ENCODE results near the gene FOXN1. TPM values are rescaled to one million over a fixed set of nuclear protein-coding genes. Genes with fewer than 3 reads are reported as not detected.

The FOXN1 gene
- total RNA-seq, 1 experiment from 2014 or later: not detected

DNA sequence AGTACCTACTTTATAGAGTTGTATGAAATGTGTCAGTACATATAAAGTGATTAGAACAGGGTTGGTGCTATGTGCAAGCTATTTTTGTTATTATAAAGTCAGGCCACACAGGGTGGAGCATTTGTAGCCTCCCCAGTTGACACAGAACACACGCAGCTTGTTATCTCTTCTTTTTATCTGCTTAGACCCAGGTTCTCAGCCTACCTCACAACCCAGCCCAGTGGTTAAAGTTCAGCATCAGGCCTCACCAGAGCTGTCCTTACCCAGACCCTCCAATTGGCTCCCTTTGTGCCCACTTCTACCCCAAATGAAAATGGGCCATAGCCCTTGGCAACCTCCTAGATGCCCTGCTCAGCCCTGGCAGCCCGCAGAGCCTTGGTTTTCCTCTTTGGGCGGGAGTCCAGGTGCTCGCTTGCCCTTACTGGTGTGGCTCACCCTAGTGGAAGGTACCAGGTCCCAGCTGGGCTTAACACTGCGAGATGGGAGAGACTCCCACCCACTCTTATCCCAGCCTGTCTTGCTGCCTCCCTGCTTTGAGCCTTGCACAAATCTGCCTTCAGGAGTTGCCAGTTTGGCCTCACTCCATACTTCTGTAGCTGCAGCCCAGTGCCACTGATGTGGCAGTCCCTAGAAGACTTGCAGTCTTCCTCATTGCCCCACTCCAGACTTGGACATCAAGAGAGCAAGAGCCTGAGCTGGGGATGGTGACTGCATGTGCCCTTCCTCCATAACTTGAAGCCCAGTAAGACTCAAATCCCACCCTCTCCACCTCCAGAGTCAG, 66.3 kb downstream of the FOXN1 start:
- CTCF ChIA-PET: interaction anchor here (0.6 to 1.1 kb wide), 3 partner anchors 24 to 32 kb away, joined by 3 to 5 read pairs (median 4); no protein-coding TSS in a partner anchor
- peak overlapping the region; percentile 85 for H3K27ac Mint-ChIP-seq (ENCODE audit: low read depth, unreplicated experiment)
- H3K9me3 Mint-ChIP-seq (ENCODE audit: unreplicated experiment): no peaks in the 10 kb centered on the region
- intact Hi-C loops (cut with micrococcal nuclease): no loop called here
- no peak for DNase-seq (ENCODE audit: unreplicated experiment)
- peaks cover 29% of the 10 kb centered on the region for H3K4me1 Mint-ChIP-seq (ENCODE audit: insufficient read depth, unreplicated experiment)
- peaks cover 20% of the 10 kb centered on the region for H3K36me3 Mint-ChIP-seq (ENCODE audit: insufficient read depth, unreplicated experiment)
- TF ChIP-seq, protein P1, sequence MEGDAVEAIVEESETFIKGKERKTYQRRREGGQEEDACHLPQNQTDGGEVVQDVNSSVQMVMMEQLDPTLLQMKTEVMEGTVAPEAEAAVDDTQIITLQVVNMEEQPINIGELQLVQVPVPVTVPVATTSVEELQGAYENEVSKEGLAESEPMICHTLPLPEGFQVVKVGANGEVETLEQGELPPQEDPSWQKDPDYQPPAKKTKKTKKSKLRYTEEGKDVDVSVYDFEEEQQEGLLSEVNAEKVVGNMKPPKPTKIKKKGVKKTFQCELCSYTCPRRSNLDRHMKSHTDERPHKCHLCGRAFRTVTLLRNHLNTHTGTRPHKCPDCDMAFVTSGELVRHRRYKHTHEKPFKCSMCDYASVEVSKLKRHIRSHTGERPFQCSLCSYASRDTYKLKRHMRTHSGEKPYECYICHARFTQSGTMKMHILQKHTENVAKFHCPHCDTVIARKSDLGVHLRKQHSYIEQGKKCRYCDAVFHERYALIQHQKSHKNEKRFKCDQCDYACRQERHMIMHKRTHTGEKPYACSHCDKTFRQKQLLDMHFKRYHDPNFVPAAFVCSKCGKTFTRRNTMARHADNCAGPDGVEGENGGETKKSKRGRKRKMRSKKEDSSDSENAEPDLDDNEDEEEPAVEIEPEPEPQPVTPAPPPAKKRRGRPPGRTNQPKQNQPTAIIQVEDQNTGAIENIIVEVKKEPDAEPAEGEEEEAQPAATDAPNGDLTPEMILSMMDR (IDR thresholded peaks at IDR 0.05; ENCODE audit: unreplicated experiment): no peak
- H3K4me3 Mint-ChIP-seq (ENCODE audit: unreplicated experiment): peak overlapping the region; percentile 93
- BruUV-seq (replicated peaks): no TSS peak
- H3K27me3 Mint-ChIP-seq (ENCODE audit: insufficient read depth, unreplicated experiment): no peaks in the 10 kb centered on the region
- POLR2A ChIA-PET: interaction anchor here (1.0 to 2.8 kb wide), 15 partner anchors 11 to 237 kb away, joined by 3 to 25 read pairs (median 8); partner anchors contain the start of genes BLTP2, IFT20, POLDIP2 and SLC46A1

DNA sequence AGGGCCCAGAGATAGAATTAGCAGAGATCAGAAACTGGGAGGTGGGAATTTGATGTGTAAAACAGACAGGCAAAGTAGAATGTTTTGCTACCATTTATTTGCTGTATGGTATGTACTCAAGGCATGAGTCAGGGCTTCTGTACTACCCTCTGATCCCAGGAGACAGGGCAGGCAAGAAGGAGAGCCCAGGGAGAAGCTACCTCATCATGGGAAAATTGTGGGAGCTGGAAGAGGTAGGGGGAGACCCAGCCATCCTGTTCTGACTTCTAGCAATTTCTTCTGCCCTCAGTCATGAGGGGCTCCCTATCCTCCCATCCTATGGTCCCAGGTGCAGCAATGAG, 66.9 kb downstream of the FOXN1 start:
- Mint-ChIP-seq H3K9me3 (ENCODE audit: unreplicated experiment) (no peaks in the 10 kb centered on the region), H3K4me3 (ENCODE audit: unreplicated experiment) (no peak overlapping the region), H3K36me3 (ENCODE audit: insufficient read depth, unreplicated experiment) (peaks cover 18% of the 10 kb centered on the region), H3K27me3 (ENCODE audit: insufficient read depth, unreplicated experiment) (no peaks in the 10 kb centered on the region), H3K27ac (ENCODE audit: low read depth, unreplicated experiment) (no peak overlapping the region), H3K4me1 (ENCODE audit: insufficient read depth, unreplicated experiment) (peaks cover 29% of the 10 kb centered on the region)
- intact Hi-C loops (cut with micrococcal nuclease): no loop called here
- BruUV-seq (replicated peaks): no TSS peak
- ChIA-PET CTCF (interaction anchor here (0.7 kb wide), 1 partner anchor 25 kb away, joined by 4 read pairs; no protein-coding TSS in a partner anchor), POLR2A (interaction anchor here (2.4 kb wide), 1 partner anchor 16 kb away, joined by 6 read pairs; no protein-coding TSS in a partner anchor)
- TF ChIP-seq, protein P1 (IDR thresholded peaks at IDR 0.05; ENCODE audit: unreplicated experiment): no peak
- no peak for DNase-seq (ENCODE audit: unreplicated experiment)

DNA sequence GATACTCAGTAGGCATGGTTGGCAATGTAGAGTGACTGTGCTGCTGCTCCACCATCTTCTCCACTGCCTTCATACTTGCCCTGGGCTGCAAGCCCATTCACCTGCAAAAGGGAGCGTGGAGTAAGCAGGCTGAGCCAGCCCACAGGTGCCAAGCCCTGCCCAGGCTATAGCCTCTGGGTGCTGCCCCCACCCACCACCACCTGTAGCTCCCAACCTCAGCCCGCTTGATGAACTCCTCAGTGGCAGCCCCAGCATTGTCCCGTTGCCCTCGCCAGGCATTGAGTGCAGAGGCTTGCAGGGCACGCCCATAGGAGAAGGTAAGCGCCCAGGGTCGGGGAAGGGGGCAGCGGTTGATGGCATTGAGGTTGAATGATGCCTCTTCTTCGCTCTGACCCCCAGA, 67.4 kb downstream of the FOXN1 start:
- TF ChIP-seq, protein P1 (IDR thresholded peaks at IDR 0.05; ENCODE audit: unreplicated experiment): no peak
- CTCF ChIA-PET: interaction anchor here (0.5 to 0.7 kb wide), 2 partner anchors 25 to 1065 kb away, joined by 3 to 4 read pairs; no protein-coding TSS in a partner anchor
- no peaks in the 10 kb centered on the region for H3K9me3 Mint-ChIP-seq (ENCODE audit: unreplicated experiment)
- no TSS peak for BruUV-seq (replicated peaks)
- no peak for DNase-seq (ENCODE audit: unreplicated experiment)
- POLR2A ChIA-PET: no interaction called here
- H3K4me1 Mint-ChIP-seq (ENCODE audit: insufficient read depth, unreplicated experiment): peaks cover 29% of the 10 kb centered on the region
- no peaks in the 10 kb centered on the region for H3K27me3 Mint-ChIP-seq (ENCODE audit: insufficient read depth, unreplicated experiment)
- H3K27ac Mint-ChIP-seq (ENCODE audit: low read depth, unreplicated experiment): no peak overlapping the region
- no peak overlapping the region for H3K4me3 Mint-ChIP-seq (ENCODE audit: unreplicated experiment)
- intact Hi-C loops (cut with micrococcal nuclease): no loop called here
- peaks cover 13% of the 10 kb centered on the region for H3K36me3 Mint-ChIP-seq (ENCODE audit: insufficient read depth, unreplicated experiment)

DNA sequence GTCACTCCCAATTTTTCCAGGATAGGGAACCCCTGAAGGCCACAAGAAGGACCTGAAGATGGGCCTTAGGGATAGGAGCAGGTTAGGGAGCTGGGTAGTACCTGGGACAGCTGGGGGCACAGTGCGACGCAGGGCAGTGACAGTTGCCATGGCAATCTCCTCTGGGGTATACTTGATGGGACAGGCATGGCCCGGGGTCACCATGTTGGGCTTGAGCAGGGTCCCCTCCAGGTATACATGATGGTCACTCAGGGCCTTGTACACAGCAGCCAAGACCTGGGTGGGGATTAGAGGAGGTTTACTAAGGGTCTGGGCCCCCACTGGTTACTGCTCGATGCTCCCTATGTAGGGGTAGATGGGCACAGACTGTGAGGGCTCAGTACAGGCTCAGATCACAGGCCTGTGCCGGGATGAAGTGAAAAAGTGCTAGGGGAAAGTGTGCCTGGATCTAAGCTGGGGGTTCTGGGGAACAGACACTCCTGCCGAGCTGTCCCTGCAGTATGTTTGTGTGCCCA, 67.9 kb downstream of the FOXN1 start:
- no peak for DNase-seq (ENCODE audit: unreplicated experiment)
- peaks cover 29% of the 10 kb centered on the region for H3K4me1 Mint-ChIP-seq (ENCODE audit: insufficient read depth, unreplicated experiment)
- CTCF ChIA-PET: interaction anchor here (0.5 kb wide), 1 partner anchor 1065 kb away, joined by 3 read pairs; no protein-coding TSS in a partner anchor
- no peaks in the 10 kb centered on the region for H3K9me3 Mint-ChIP-seq (ENCODE audit: unreplicated experiment)
- intact Hi-C loops (cut with micrococcal nuclease): no loop called here
- H3K36me3 Mint-ChIP-seq (ENCODE audit: insufficient read depth, unreplicated experiment): peaks cover 10% of the 10 kb centered on the region
- POLR2A ChIA-PET: no interaction called here
- H3K27ac Mint-ChIP-seq (ENCODE audit: low read depth, unreplicated experiment): no peak overlapping the region
- TF ChIP-seq, protein P1 (IDR thresholded peaks at IDR 0.05; ENCODE audit: unreplicated experiment): no peak
- H3K27me3 Mint-ChIP-seq (ENCODE audit: insufficient read depth, unreplicated experiment): no peaks in the 10 kb centered on the region
- BruUV-seq (replicated peaks): no TSS peak
- no peak overlapping the region for H3K4me3 Mint-ChIP-seq (ENCODE audit: unreplicated experiment)
